Hepatocyte (in vitro differentiated cells): ENCODE data around the gene SLCO1B1. TPM values are rescaled to one million over a fixed set of nuclear protein-coding genes. Genes with fewer than 3 reads are reported as not detected.
"Not testable (repeated sequence)": the region's sequence is repeated elsewhere in the genome, so short reads cannot be mapped to it uniquely, and the experiment has no call there.

Experiments used
- DNase-seq: peaks from one replicate; pipeline ENCODE4 v3.0.0-alpha.2; 2016; ENCODE audit warnings: low spot score
- H2AFZ ChIP-seq: fragments of 200-600 bp; sonication (generic); 2 replicates; pipeline ENCODE4 v1.6.0; 2016; ENCODE audit warnings: antibody characterized with exemption, mild to moderate bottlenecking
- H3K27ac ChIP-seq: fragments of 200-600 bp; sonication (generic); 2 replicates; pipeline ENCODE4 v1.5.1; 2016; ENCODE audit warnings: mild to moderate bottlenecking
- H3K27me3 ChIP-seq: fragments of 200-600 bp; sonication (generic); 2 replicates; pipeline ENCODE4 v1.6.1; 2016
- H3K36me3 ChIP-seq: fragments of 200-600 bp; sonication (generic); replicated peaks from 2 replicates; pipeline ENCODE4 v1.5.1; 2016; ENCODE audit warnings: low read depth; ENCODE audit not compliant: insufficient read depth
- H3K4me1 ChIP-seq: fragments of 200-600 bp; sonication (generic); 2 replicates; pipeline ENCODE4 v1.5.1; 2016; ENCODE audit warnings: mild to moderate bottlenecking, moderate library complexity; ENCODE audit not compliant: insufficient read depth
- H3K4me2 ChIP-seq: fragments of 200-600 bp; sonication (generic); 2 replicates; pipeline ENCODE4 v1.6.0; 2016
- H3K4me3 ChIP-seq: fragments of 200-600 bp; sonication (generic); 2 replicates; pipeline ENCODE4 v1.5.1; 2016; ENCODE audit warnings: mild to moderate bottlenecking
- H3K79me2 ChIP-seq: fragments of 200-600 bp; sonication (generic); 2 replicates; pipeline ENCODE4 v1.6.0; 2017; ENCODE audit warnings: mild to moderate bottlenecking
- H3K9me2 ChIP-seq: fragments of 200-600 bp; sonication (generic); replicated peaks from 2 replicates; pipeline ENCODE4 v1.6.0; 2017; ENCODE audit warnings: mild to moderate bottlenecking; ENCODE audit not compliant: insufficient read depth
- H3K9me3 ChIP-seq: fragments of 200-600 bp; sonication (generic); 2 replicates; pipeline ENCODE4 v1.5.1; 2016; ENCODE audit warnings: low read depth, mild to moderate bottlenecking
- H4K20me1 ChIP-seq: fragments of 200-600 bp; sonication (generic); 2 replicates; pipeline ENCODE4 v1.6.0; 2016; ENCODE audit warnings: mild to moderate bottlenecking; ENCODE audit not compliant: insufficient read depth, poor library complexity, severe bottlenecking
- CTCF ChIP-seq: fragments of 200-600 bp; sonication (generic); IDR thresholded peaks from 2 replicates; pipeline ENCODE4 v1.5.1; 2016; ENCODE audit warnings: antibody characterized with exemption, mild to moderate bottlenecking; ENCODE audit not compliant: poor library complexity
- EZH2 ChIP-seq: fragments of 200-600 bp; sonication (generic); IDR thresholded peaks from 2 replicates; pipeline ENCODE4 v1.6.1; 2016; ENCODE audit warnings: antibody characterized with exemption, mild to moderate bottlenecking, borderline replicate concordance
- EZH2phosphoT487 ChIP-seq: fragments of 200-600 bp; sonication (generic); IDR thresholded peaks from one replicate; pipeline ENCODE4 v1.6.1; 2018; ENCODE audit warnings: antibody characterized with exemption, mild to moderate bottlenecking, low read depth, moderate library complexity; ENCODE audit not compliant: unreplicated experiment, severe bottlenecking
- WGBS: methylation state at CpG from one replicate; pipeline ENCODE4 v1.1.6; 2016; ENCODE audit warnings: low lambda C conversion rate; ENCODE audit errors: missing lambda C conversion rate; 5-methylcytosine and 5-hydroxymethylcytosine counted together
- polyA plus RNA-seq: library from polyadenylated mRNA; unstranded; fragments of >200 nt; fragmentation: Nextera tagmentation; extraction: Ambion mirVana; gene quantifications from 2 replicates; pipeline ENCODE4 v1.2.1, GENCODE V29; 2016
- total RNA-seq: library from RNA; depleted of rRNA; stranded (reverse); fragments of >200 nt; gene quantifications from 2 replicates; pipeline ENCODE4 v1.2.3, GENCODE V29; 2014

The SLCO1B1 gene
- total and polyA plus RNA-seq, 2 experiments from 2014 or later: 8.9 to 33.4 TPM

- no peaks in the 10 kb centered on the region for H3K9me3 ChIP-seq
- H3K4me1 ChIP-seq: no peaks in the 10 kb centered on the region
- no peaks in the 10 kb centered on the region for H3K79me2 ChIP-seq
- no peaks in the 10 kb centered on the region for H4K20me1 ChIP-seq
- no peaks in the 10 kb centered on the region for H3K9me2 ChIP-seq
- H3K27me3 ChIP-seq: no peaks in the 10 kb centered on the region
- H2AFZ ChIP-seq: no peak overlapping the region
- DNase-seq: no peak
- WGBS: 93% methylated on average over 2 of the region's 2 CpGs
- no peak overlapping the region for H3K4me2 ChIP-seq
- no peaks in the 10 kb centered on the region for H3K36me3 ChIP-seq
- TF ChIP-seq EZH2phosphoT487: no peak
- no peak for TF ChIP-seq EZH2
- no peak for TF ChIP-seq CTCF
- H3K4me3 ChIP-seq: no peak overlapping the region
- no peak overlapping the region for H3K27ac ChIP-seq
Measured at GRCh38 chr12:21138016-21138415, 7.0 kb downstream of the SLCO1B1 start.

- Histone ChIP-seq H3K9me2 (no peaks in the 10 kb centered on the region), H3K4me3 (no peak overlapping the region), H3K36me3 (no peaks in the 10 kb centered on the region), H4K20me1 (no peaks in the 10 kb centered on the region), H2AFZ (no peak overlapping the region), H3K27ac (no peak overlapping the region), H3K9me3 (no peaks in the 10 kb centered on the region), H3K79me2 (no peaks in the 10 kb centered on the region), H3K27me3 (no peaks in the 10 kb centered on the region), H3K4me2 (no peak overlapping the region), H3K4me1 (no peaks in the 10 kb centered on the region)
- no peak for DNase-seq
- TF ChIP-seq CTCF (no peak), EZH2phosphoT487 (no peak), EZH2 (no peak)
Measured at GRCh38 chr12:21144309-21144708, 13.3 kb downstream of the SLCO1B1 start.

DNA sequence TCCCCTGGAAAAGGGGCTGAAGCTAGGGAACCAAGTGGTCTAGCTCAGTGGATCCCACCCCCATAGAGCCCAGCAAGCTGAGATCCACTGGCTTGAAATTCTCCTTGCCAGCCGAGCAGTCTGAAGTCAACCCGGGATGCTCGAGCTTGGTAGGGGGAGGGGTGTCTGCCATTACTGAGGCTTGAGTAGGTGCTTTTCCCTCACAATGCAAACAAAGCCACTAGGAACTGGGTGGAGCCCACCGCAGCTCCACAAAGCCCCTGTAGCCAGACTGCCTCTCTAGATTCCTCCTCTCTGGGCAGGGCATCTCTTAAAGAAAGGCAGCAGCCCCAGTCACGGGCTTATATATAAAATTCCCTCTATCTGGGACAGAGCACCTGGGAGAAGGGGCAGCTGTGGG, 18.9 kb downstream of the SLCO1B1 start:
- H3K9me2 ChIP-seq, H3K36me3 ChIP-seq, DNase-seq, H3K27ac ChIP-seq, H3K27me3 ChIP-seq, H4K20me1 ChIP-seq, H3K9me3 ChIP-seq, H2AFZ ChIP-seq, H3K79me2 ChIP-seq, H3K4me2 ChIP-seq, H3K4me1 ChIP-seq, H3K4me3 ChIP-seq: not testable (repeated sequence)
- WGBS: 49% methylated on average over 5 of the region's 5 CpGs

GRCh38 chr12:21151184-21151583, 20.2 kb downstream of the SLCO1B1 start:
- H3K36me3 ChIP-seq: no peaks in the 10 kb centered on the region
- H3K4me1 ChIP-seq: no peaks in the 10 kb centered on the region
- TF ChIP-seq CTCF (no peak), EZH2phosphoT487 (no peak), EZH2 (no peak)
- no peak for DNase-seq
- H3K4me2 ChIP-seq: no peak overlapping the region
- WGBS: 95% methylated on average over 3 of the region's 3 CpGs
- no peak overlapping the region for H2AFZ ChIP-seq
- H3K27ac ChIP-seq: no peak overlapping the region
- no peak overlapping the region for H3K4me3 ChIP-seq
- no peaks in the 10 kb centered on the region for H3K9me3 ChIP-seq
- H4K20me1 ChIP-seq: no peaks in the 10 kb centered on the region
- no peaks in the 10 kb centered on the region for H3K27me3 ChIP-seq
- no peaks in the 10 kb centered on the region for H3K9me2 ChIP-seq
- no peaks in the 10 kb centered on the region for H3K79me2 ChIP-seq
